ENCODE results near the gene TCF25. TPM values are rescaled to one million over a fixed set of nuclear protein-coding genes. Genes with fewer than 3 reads are reported as not detected.

Gene TCF25
- total and polyA plus RNA-seq, 2 experiments from 2014 or later, result 130 to 206 TPM

DNA sequence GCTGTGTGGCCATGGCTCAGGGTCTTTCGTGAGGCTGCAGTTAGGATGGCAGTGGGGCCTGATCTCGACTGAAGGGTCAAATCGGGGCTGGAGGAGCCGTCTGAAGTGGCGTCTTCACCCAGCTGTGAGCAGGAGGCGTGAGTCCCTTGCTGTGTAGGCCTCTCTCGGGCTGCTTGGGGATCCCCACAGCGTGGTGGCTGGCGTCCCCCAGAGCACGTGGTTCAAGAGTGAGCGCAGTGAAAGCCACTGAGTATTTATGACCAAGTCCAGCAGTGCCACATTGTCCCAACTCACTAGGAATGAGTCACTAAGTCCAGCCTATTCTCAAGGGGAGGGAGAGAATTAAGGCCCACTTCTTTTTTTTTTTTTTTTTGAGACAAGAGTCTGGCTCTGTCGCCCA lies 11.7 kb upstream of the TCF25 start:
- Histone ChIP-seq H3K4me3 (no peak overlapping the region), H3K4me1 (ENCODE audit: insufficient read depth) (no peaks in the 10 kb centered on the region), H3K79me2 (no peaks in the 10 kb centered on the region), H3K27me3 (no peaks in the 10 kb centered on the region), H3K9me2 (replicated peaks; ENCODE audit: insufficient read depth) (no peaks in the 10 kb centered on the region), H3K36me3 (replicated peaks; ENCODE audit: insufficient read depth, low read depth) (no peaks in the 10 kb centered on the region), H3K4me2 (no peak overlapping the region), H3K27ac (no peak overlapping the region), H3K9me3 (ENCODE audit: low read depth) (no peaks in the 10 kb centered on the region), H4K20me1 (ENCODE audit: insufficient read depth, poor library complexity, severe bottlenecking) (no peaks in the 10 kb centered on the region), H2AFZ (no peak overlapping the region)
- TF ChIP-seq, protein P1, sequence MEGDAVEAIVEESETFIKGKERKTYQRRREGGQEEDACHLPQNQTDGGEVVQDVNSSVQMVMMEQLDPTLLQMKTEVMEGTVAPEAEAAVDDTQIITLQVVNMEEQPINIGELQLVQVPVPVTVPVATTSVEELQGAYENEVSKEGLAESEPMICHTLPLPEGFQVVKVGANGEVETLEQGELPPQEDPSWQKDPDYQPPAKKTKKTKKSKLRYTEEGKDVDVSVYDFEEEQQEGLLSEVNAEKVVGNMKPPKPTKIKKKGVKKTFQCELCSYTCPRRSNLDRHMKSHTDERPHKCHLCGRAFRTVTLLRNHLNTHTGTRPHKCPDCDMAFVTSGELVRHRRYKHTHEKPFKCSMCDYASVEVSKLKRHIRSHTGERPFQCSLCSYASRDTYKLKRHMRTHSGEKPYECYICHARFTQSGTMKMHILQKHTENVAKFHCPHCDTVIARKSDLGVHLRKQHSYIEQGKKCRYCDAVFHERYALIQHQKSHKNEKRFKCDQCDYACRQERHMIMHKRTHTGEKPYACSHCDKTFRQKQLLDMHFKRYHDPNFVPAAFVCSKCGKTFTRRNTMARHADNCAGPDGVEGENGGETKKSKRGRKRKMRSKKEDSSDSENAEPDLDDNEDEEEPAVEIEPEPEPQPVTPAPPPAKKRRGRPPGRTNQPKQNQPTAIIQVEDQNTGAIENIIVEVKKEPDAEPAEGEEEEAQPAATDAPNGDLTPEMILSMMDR (IDR thresholded peaks at IDR 0.05; ENCODE audit: poor library complexity), result no peak
- no peak for TF ChIP-seq EZH2 (IDR thresholded peaks at IDR 0.05; ENCODE audit: borderline replicate concordance)
- no peak for TF ChIP-seq EZH2phosphoT487 (IDR thresholded peaks at IDR 0.05; ENCODE audit: low read depth, severe bottlenecking, unreplicated experiment)
- no peak for DNase-seq (ENCODE audit: low spot score)
- WGBS (ENCODE audit: low lambda C conversion rate, missing lambda C conversion rate), result 96% methylated on average over 11 of the region's 12 CpGs

DNA sequence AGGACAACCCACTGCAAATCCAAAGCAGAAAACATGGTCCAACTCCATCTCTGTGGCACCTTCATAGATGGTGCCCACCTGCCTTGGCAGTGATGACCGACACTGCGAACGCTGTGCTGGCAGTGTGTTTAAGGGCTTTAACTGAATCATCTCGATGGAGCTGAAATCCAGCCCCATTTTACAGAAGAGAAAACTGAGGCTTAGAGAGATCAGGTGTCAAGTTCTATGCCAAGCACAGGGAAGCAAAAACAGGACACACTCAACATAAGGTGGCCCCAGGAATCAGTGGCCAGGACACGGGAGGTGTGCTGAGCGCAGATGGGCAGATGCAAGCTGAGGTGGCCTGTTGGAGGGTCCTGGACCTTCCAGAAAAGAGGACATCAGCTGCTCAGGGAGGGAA lies 10.7 kb upstream of the TCF25 start:
- no peak overlapping the region for H3K4me3 ChIP-seq
- no peaks in the 10 kb centered on the region for H3K4me1 ChIP-seq (ENCODE audit: insufficient read depth)
- no peaks in the 10 kb centered on the region for H3K9me2 ChIP-seq (replicated peaks; ENCODE audit: insufficient read depth)
- TF ChIP-seq, protein P1 (IDR thresholded peaks at IDR 0.05; ENCODE audit: poor library complexity), result no peak
- TF ChIP-seq EZH2 (IDR thresholded peaks at IDR 0.05; ENCODE audit: borderline replicate concordance) (no peak), EZH2phosphoT487 (IDR thresholded peaks at IDR 0.05; ENCODE audit: low read depth, severe bottlenecking, unreplicated experiment) (no peak)
- H3K4me2 ChIP-seq, result no peak overlapping the region
- DNase-seq (ENCODE audit: low spot score), result no peak
- no peaks in the 10 kb centered on the region for H3K9me3 ChIP-seq (ENCODE audit: low read depth)
- H3K79me2 ChIP-seq, result no peaks in the 10 kb centered on the region
- H3K27ac ChIP-seq, result no peak overlapping the region
- no peaks in the 10 kb centered on the region for H3K36me3 ChIP-seq (replicated peaks; ENCODE audit: insufficient read depth, low read depth)
- WGBS (ENCODE audit: low lambda C conversion rate, missing lambda C conversion rate), result 100% methylated on average over 6 of the region's 6 CpGs
- H3K27me3 ChIP-seq, result no peaks in the 10 kb centered on the region
- H4K20me1 ChIP-seq (ENCODE audit: insufficient read depth, poor library complexity, severe bottlenecking), result no peaks in the 10 kb centered on the region
- no peak overlapping the region for H2AFZ ChIP-seq

DNA sequence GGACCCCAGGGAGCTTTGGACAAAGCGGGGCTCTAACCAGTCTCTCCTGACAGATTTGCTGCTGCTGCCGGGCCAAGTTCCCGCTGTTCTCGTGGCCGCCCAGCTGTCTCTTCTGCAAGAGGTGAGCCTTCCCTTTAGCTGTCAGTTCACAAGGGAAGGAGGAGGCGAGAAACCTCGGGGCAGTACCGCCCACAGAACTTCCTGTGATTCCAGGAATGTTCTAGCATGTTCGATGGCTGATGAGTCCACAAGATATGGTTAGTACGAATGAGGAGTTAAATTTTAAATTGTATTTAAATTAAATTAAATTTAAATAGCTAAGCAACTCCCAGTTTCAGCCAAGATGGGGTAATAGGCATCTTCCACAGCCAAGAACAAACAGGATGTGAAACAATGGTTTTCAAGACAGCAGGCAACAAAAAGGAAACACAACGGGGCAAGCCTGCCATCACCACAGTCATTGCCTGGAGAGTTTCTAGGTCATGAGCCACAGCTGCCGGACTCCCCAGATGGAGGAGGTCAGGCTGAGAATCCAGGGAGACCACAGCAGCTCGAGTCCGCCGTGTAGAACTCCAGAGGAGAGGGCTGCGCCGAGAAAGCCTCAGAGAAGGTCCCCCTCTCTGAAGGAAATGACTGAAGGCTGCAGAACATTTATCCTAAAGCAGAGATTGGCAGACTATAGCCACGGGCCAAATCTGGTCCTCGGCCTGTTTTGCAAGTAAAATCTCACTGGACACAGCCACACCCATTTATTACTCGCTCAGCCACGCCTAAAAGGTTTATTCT lies 9.5 kb upstream of the TCF25 start:
- no peak overlapping the region for H3K4me2 ChIP-seq
- H3K9me3 ChIP-seq (ENCODE audit: low read depth), result no peaks in the 10 kb centered on the region
- no peaks in the 10 kb centered on the region for H3K79me2 ChIP-seq
- TF ChIP-seq EZH2 (IDR thresholded peaks at IDR 0.05; ENCODE audit: borderline replicate concordance), result no peak
- no peak for TF ChIP-seq EZH2phosphoT487 (IDR thresholded peaks at IDR 0.05; ENCODE audit: low read depth, severe bottlenecking, unreplicated experiment)
- TF ChIP-seq, protein P1 (IDR thresholded peaks at IDR 0.05; ENCODE audit: poor library complexity), result no peak
- no peak overlapping the region for H3K4me3 ChIP-seq
- peaks cover 3% of the 10 kb centered on the region for H3K36me3 ChIP-seq (replicated peaks; ENCODE audit: insufficient read depth, low read depth)
- no peak for DNase-seq (ENCODE audit: low spot score)
- no peaks in the 10 kb centered on the region for H3K9me2 ChIP-seq (replicated peaks; ENCODE audit: insufficient read depth)
- WGBS (ENCODE audit: low lambda C conversion rate, missing lambda C conversion rate), result 82% methylated on average over 18 of the region's 21 CpGs
- no peak overlapping the region for H2AFZ ChIP-seq
- no peaks in the 10 kb centered on the region for H3K4me1 ChIP-seq (ENCODE audit: insufficient read depth)
- no peaks in the 10 kb centered on the region for H3K27me3 ChIP-seq
- no peak overlapping the region for H3K27ac ChIP-seq
- no peaks in the 10 kb centered on the region for H4K20me1 ChIP-seq (ENCODE audit: insufficient read depth, poor library complexity, severe bottlenecking)

Data from hepatocyte (in vitro differentiated cells).